GM23338 (cell line): ENCODE results near the gene GPD1. TPM values are rescaled to one million over a fixed set of nuclear protein-coding genes. Genes with fewer than 3 reads are reported as not detected.

Experiments
- ATAC-seq: fragments of 200-7000 bp; cut with Tn5 transposase; 3 replicates; pipeline ENCODE4 v1.9.1; 2020
- DNase-seq: peaks from one replicate; pipeline ENCODE4 v3.0.0-alpha.2; 2015; ENCODE audit warnings: low spot score
- H2AFZ ChIP-seq: fragments of 200-600 bp; sonication (generic); 2 replicates; pipeline ENCODE4 v1.8.0; 2016; ENCODE audit warnings: antibody characterized with exemption, mild to moderate bottlenecking, moderate library complexity
- H3F3A ChIP-seq: fragments of 200-600 bp; sonication (generic); replicated peaks from 2 replicates; pipeline ENCODE4 v1.8.0; 2017; ENCODE audit warnings: antibody characterized with exemption, mixed run types, low read depth
- H3K27ac ChIP-seq: fragments of 200-600 bp; sonication (generic); 2 replicates; pipeline ENCODE4 v1.6.1; 2016; ENCODE audit warnings: low read depth
- H3K27me3 ChIP-seq: fragments of 200-600 bp; sonication (generic); 2 replicates; pipeline ENCODE4 v1.8.0; 2016; ENCODE audit warnings: mild to moderate bottlenecking, mixed run types, moderate library complexity; ENCODE audit not compliant: insufficient read depth
- H3K36me3 ChIP-seq: fragments of 200-600 bp; sonication (generic); 2 replicates; pipeline ENCODE4 v1.8.0; 2016; ENCODE audit warnings: mild to moderate bottlenecking; ENCODE audit not compliant: insufficient read depth
- H3K4me1 ChIP-seq: fragments of 200-600 bp; sonication (generic); 2 replicates; pipeline ENCODE4 v1.8.0; 2016; ENCODE audit warnings: mild to moderate bottlenecking, moderate library complexity; ENCODE audit not compliant: insufficient read depth
- H3K4me2 ChIP-seq: fragments of 200-600 bp; sonication (generic); 2 replicates; pipeline ENCODE4 v1.7.1; 2017; ENCODE audit warnings: mixed run types
- H3K4me3 ChIP-seq: fragments of 200-600 bp; sonication (generic); 2 replicates; pipeline ENCODE4 v1.6.1; 2016; ENCODE audit warnings: mixed run types
- H3K79me2 ChIP-seq: fragments of 200-600 bp; sonication (generic); replicated peaks from 2 replicates; pipeline ENCODE4 v1.8.0; 2017; ENCODE audit warnings: mild to moderate bottlenecking; ENCODE audit not compliant: insufficient read depth
- H3K9me2 ChIP-seq: fragments of 200-600 bp; sonication (generic); 2 replicates; pipeline ENCODE4 v1.8.0; 2017; ENCODE audit not compliant: insufficient read depth
- H4K20me1 ChIP-seq: fragments of 200-600 bp; sonication (generic); replicated peaks from 2 replicates; pipeline ENCODE4 v1.8.0; 2017; ENCODE audit warnings: mild to moderate bottlenecking; ENCODE audit not compliant: insufficient read depth
- H3K27ac Mint-ChIP-seq: 2 replicates; pipeline ENCODE4 v1.8.0; 2020; ENCODE audit warnings: inconsistent platforms, mild to moderate bottlenecking, moderate library complexity, mixed read lengths
- H3K27me3 Mint-ChIP-seq: 3 replicates; pipeline ENCODE4 v1.8.0; 2022; ENCODE audit warnings: low read depth, mild to moderate bottlenecking, moderate library complexity, mixed read lengths, inconsistent platforms; ENCODE audit not compliant: insufficient read depth, poor library complexity
- H3K36me3 Mint-ChIP-seq: 3 replicates; pipeline ENCODE4 v1.8.0; 2021; ENCODE audit warnings: low read depth, mild to moderate bottlenecking, inconsistent platforms, moderate library complexity, mixed read lengths
- H3K4me1 Mint-ChIP-seq: 3 replicates; pipeline ENCODE4 v1.8.0; 2020; ENCODE audit warnings: mild to moderate bottlenecking, inconsistent platforms, mixed read lengths
- H3K4me3 Mint-ChIP-seq: 3 replicates; pipeline ENCODE4 v1.8.0; 2021; ENCODE audit warnings: moderate library complexity, mild to moderate bottlenecking, inconsistent platforms, mixed read lengths
- H3K9me3 Mint-ChIP-seq: 3 replicates; pipeline ENCODE4 v1.8.0; 2020; ENCODE audit warnings: moderate library complexity, mild to moderate bottlenecking, inconsistent platforms, mixed read lengths
- CTCF ChIP-seq, 2 experiments: fragments of 200-600 bp in 1 of 2; sonication (generic) in 1 of 2; conservative IDR thresholded peaks; 2 replicates each; pipeline versions ENCODE4 v1.5.1 to v1.6.1; 2016 to 2017; ENCODE audit warnings: antibody characterized with exemption in 2 of 2, low read depth in 2 of 2, mild to moderate bottlenecking in 2 of 2, moderate library complexity in 1 of 2
- ETS1 ChIP-seq: IDR thresholded peaks from 2 replicates; pipeline ENCODE4 v1.6.1; 2016; ENCODE audit warnings: antibody characterized with exemption
- EZH2 ChIP-seq: fragments of 200-600 bp; sonication (generic); IDR thresholded peaks from one replicate; pipeline ENCODE4 v1.8.0; 2017; ENCODE audit warnings: antibody characterized with exemption, mild to moderate bottlenecking, low read depth; ENCODE audit not compliant: unreplicated experiment
- EZH2phosphoT487 ChIP-seq: fragments of 200-600 bp; sonication (generic); IDR thresholded peaks from one replicate; pipeline ENCODE4 v1.8.1; 2018; ENCODE audit warnings: antibody characterized with exemption; ENCODE audit not compliant: unreplicated experiment
- JUNB ChIP-seq: IDR thresholded peaks from one replicate; pipeline ENCODE4 v1.6.1; 2016; ENCODE audit warnings: antibody characterized with exemption; ENCODE audit not compliant: unreplicated experiment
- NANOG ChIP-seq: IDR thresholded peaks from 2 replicates; pipeline ENCODE4 v1.6.1; 2016; ENCODE audit warnings: antibody characterized with exemption, borderline replicate concordance
- STAT1 ChIP-seq: IDR thresholded peaks from one replicate; pipeline ENCODE4 v1.6.1; 2016; ENCODE audit warnings: antibody characterized with exemption; ENCODE audit not compliant: unreplicated experiment
- ZNF114 ChIP-seq: fragments of 250-450 bp; sonication (Bioruptor Pico); IDR thresholded peaks from 2 replicates; pipeline ENCODE4 v1.5.0; 2020; ENCODE audit warnings: mild to moderate bottlenecking, moderate library complexity
- ZNF462 ChIP-seq: fragments of 250-450 bp; sonication (Bioruptor Pico); IDR thresholded peaks from 2 replicates; pipeline ENCODE4 v1.5.0; 2020; ENCODE audit warnings: mild to moderate bottlenecking, moderate library complexity
- polyA plus RNA-seq: library from polyadenylated mRNA; unstranded; fragments of >200 nt; fragmentation: Nextera tagmentation; extraction: Ambion mirVana; gene quantifications from 2 replicates; pipeline ENCODE4 v1.2.1, GENCODE V29; 2016
- total RNA-seq: library from RNA; depleted of rRNA; stranded (reverse); fragments of >200 nt; shearing (Covaris generic); gene quantifications from 2 replicates; pipeline ENCODE4 v1.2.3, GENCODE V29; 2014
- TF ChIP-seq, protein P1 (sequence below): IDR thresholded peaks from one replicate; pipeline ENCODE4 v1.6.1; 2018; ENCODE audit warnings: antibody characterized with exemption; ENCODE audit not compliant: unreplicated experiment

Gene GPD1
- total and polyA plus RNA-seq, 2 experiments from 2014 or later, result 0.36 to 0.45 TPM

DNA sequence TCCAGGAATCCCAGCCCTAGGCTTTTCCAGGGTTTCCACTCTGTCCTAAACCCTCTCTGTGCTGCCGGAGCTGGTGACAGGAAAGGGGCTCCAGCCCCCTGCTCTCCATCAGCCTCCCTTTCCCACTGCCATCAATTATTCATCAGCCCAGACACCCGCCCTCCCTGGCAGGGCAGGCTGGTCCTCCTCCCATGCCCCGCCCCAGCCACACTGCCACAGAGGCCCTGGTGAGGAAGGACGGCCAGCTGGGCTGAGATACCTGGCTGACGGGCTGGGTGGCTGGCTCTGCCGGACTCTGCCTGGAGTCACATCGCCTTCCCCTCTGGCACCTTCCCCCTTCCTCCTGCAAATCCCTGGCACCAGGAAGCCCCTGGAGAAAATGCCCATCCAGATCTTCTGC, 30.6 kb upstream of the GPD1 start:
- Histone ChIP-seq H3K27ac (no peak overlapping the region), H3K9me2 (no peaks in the 10 kb centered on the region)

More for the DNA sequence above, 30.6 kb upstream of the GPD1 start:
- Histone ChIP-seq H4K20me1 (no peaks in the 10 kb centered on the region), H3K79me2 (no peaks in the 10 kb centered on the region), H3K36me3 (no peaks in the 10 kb centered on the region), H3F3A (no peaks in the 10 kb centered on the region), H3K4me1 (0 out of 2 replicates have a peak, but pooled peaks cover 4% of the 10 kb centered on the region), H3K4me2 (no peak overlapping the region), H3K4me3 (no peak overlapping the region), H3K27me3 (no peaks in the 10 kb centered on the region), H2AFZ (no peak overlapping the region)
- H3K27ac Mint-ChIP-seq, result no peak overlapping the region
- no peaks in the 10 kb centered on the region for H3K9me3 Mint-ChIP-seq
- DNase-seq (no peak), ATAC-seq (no peak)
- H3K36me3 Mint-ChIP-seq, result no peaks in the 10 kb centered on the region; the same call in 2 of the 3 replicates
- TF ChIP-seq EZH2phosphoT487 (no peak), STAT1 (no peak), NANOG (no peak), EZH2 (no peak), CTCF (conservative IDR thresholded peaks at IDR 0.05; ENCODE audit: low read depth in 2 of 2) (no peak), ETS1 (no peak), JUNB (no peak), ZNF114 (CRISPR knock-in tag) (no peak), ZNF462 (CRISPR knock-in tag) (no peak)
- TF ChIP-seq, protein P1, sequence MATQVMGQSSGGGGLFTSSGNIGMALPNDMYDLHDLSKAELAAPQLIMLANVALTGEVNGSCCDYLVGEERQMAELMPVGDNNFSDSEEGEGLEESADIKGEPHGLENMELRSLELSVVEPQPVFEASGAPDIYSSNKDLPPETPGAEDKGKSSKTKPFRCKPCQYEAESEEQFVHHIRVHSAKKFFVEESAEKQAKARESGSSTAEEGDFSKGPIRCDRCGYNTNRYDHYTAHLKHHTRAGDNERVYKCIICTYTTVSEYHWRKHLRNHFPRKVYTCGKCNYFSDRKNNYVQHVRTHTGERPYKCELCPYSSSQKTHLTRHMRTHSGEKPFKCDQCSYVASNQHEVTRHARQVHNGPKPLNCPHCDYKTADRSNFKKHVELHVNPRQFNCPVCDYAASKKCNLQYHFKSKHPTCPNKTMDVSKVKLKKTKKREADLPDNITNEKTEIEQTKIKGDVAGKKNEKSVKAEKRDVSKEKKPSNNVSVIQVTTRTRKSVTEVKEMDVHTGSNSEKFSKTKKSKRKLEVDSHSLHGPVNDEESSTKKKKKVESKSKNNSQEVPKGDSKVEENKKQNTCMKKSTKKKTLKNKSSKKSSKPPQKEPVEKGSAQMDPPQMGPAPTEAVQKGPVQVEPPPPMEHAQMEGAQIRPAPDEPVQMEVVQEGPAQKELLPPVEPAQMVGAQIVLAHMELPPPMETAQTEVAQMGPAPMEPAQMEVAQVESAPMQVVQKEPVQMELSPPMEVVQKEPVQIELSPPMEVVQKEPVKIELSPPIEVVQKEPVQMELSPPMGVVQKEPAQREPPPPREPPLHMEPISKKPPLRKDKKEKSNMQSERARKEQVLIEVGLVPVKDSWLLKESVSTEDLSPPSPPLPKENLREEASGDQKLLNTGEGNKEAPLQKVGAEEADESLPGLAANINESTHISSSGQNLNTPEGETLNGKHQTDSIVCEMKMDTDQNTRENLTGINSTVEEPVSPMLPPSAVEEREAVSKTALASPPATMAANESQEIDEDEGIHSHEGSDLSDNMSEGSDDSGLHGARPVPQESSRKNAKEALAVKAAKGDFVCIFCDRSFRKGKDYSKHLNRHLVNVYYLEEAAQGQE, result no peak
- H3K27me3 Mint-ChIP-seq, result peaks cover 16% of the 10 kb centered on the region
- peaks cover 31% of the 10 kb centered on the region for H3K4me1 Mint-ChIP-seq
- H3K4me3 Mint-ChIP-seq, result no peak overlapping the region
